Retinal pigment epithelial cell (primary cell): ENCODE data around the gene MYLIP.

ENCODE experiments used
- DNase-seq: peaks from one replicate; pipeline ENCODE4 v3.0.0-alpha.2; 2010; ENCODE audit warnings: low read depth
- H3K4me3 ChIP-seq: 2 replicates; pipeline ENCODE4 v1.5.1; 2011; ENCODE audit warnings: mild to moderate bottlenecking, low read length, control low read depth, moderate library complexity
- CTCF ChIP-seq: conservative IDR thresholded peaks from 2 replicates; pipeline ENCODE4 v1.5.1; 2011; ENCODE audit warnings: low read depth, low read length, control low read depth, inconsistent platforms

The MYLIP gene

GRCh38 chr6:16149305-16149704 is 20.4 kb downstream of the MYLIP start:
- no peak for TF ChIP-seq CTCF
- no peak for DNase-seq
- no peak overlapping the region for H3K4me3 ChIP-seq

GRCh38 chr6:16150098-16150497 is 21.2 kb downstream of the MYLIP start:
- H3K4me3 ChIP-seq: no peak overlapping the region
- TF ChIP-seq CTCF: no peak
- no peak for DNase-seq

GRCh38 chr6:16153211-16153820 is 24.4 kb downstream of the MYLIP start:
- H3K4me3 ChIP-seq: no peak overlapping the region
- DNase-seq: no peak
- TF ChIP-seq CTCF: no peak

- H3K4me3 ChIP-seq: no peak overlapping the region
- TF ChIP-seq CTCF: no peak
- DNase-seq: no peak
These were observed 26.0 kb downstream of the MYLIP start for GRCh38 chr6:16154904-16155303.

GRCh38 chr6:16157492-16157891 is 28.6 kb downstream of the MYLIP start:
- TF ChIP-seq CTCF: no peak
- no peak overlapping the region for H3K4me3 ChIP-seq

GRCh38 chr6:16157909-16158308 is 29.0 kb downstream of the MYLIP start:
- no peak overlapping the region for H3K4me3 ChIP-seq
- no peak for TF ChIP-seq CTCF
- peak; percentile 41 for DNase-seq

More at GRCh38 chr6:16157492-16157891, 28.6 kb downstream of the MYLIP start:
- DNase-seq: no peak

GRCh38 chr6:16158943-16159557 is 30.2 kb downstream of the MYLIP start:
- TF ChIP-seq CTCF: no peak
- no peak overlapping the region for H3K4me3 ChIP-seq

More at GRCh38 chr6:16158943-16159557, 30.2 kb downstream of the MYLIP start:
- DNase-seq: no peak
